ENCODE measurements around the gene MAPK14. TPM values are rescaled to one million over a fixed set of nuclear protein-coding genes. Genes with fewer than 3 reads are reported as not detected.
"Not testable (repeated sequence)": the region's sequence is repeated elsewhere in the genome, so short reads cannot be mapped to it uniquely, and the experiment has no call there.

Gene MAPK14
- polyA plus RNA-seq, 3 donors, result 50.1 to 56.3 (median 54.3) TPM

GRCh38 chr6:36115412-36115811 is 87.8 kb downstream of the MAPK14 start:
- no peak for DNase-seq (ENCODE audit: extremely low read depth in 1 of 11, low read depth in 9 of 11, low spot score in 4 of 11)

- no peak for DNase-seq (ENCODE audit: extremely low read depth in 1 of 11, low read depth in 9 of 11, low spot score in 4 of 11)
Observed at GRCh38 chr6:36116066-36116864, 88.7 kb downstream of the MAPK14 start.

GRCh38 chr6:36116943-36117342 is 89.3 kb downstream of the MAPK14 start:
- DNase-seq (ENCODE audit: extremely low read depth in 1 of 11, low read depth in 9 of 11, low spot score in 4 of 11), result no peak

- no peak for DNase-seq (ENCODE audit: extremely low read depth in 1 of 11, low read depth in 9 of 11, low spot score in 4 of 11)
Observed at GRCh38 chr6:36117658-36118549, 90.3 kb downstream of the MAPK14 start.

GRCh38 chr6:36118550-36119107 is 91.0 kb downstream of the MAPK14 start:
- DNase-seq (ENCODE audit: extremely low read depth in 1 of 11, low read depth in 9 of 11, low spot score in 4 of 11), result no peak

- DNase-seq (ENCODE audit: extremely low read depth in 1 of 11, low read depth in 9 of 11, low spot score in 4 of 11), result no peak
Observed at GRCh38 chr6:36119209-36119608, 91.6 kb downstream of the MAPK14 start.

GRCh38 chr6:36120018-36120417 is 92.4 kb downstream of the MAPK14 start:
- no peak for DNase-seq (ENCODE audit: extremely low read depth in 1 of 11, low read depth in 9 of 11, low spot score in 4 of 11)

- no peak for DNase-seq (ENCODE audit: extremely low read depth in 1 of 11, low read depth in 9 of 11, low spot score in 4 of 11)
Observed at GRCh38 chr6:36120539-36120938, 92.9 kb downstream of the MAPK14 start.

GRCh38 chr6:36120979-36121786 is 93.6 kb downstream of the MAPK14 start:
- peak in 1 of 11 donors; percentile 10 for DNase-seq (ENCODE audit: extremely low read depth in 1 of 11, low read depth in 9 of 11, low spot score in 4 of 11)

GRCh38 chr6:36121787-36122494 is 94.3 kb downstream of the MAPK14 start:
- DNase-seq (ENCODE audit: extremely low read depth in 1 of 11, low read depth in 9 of 11, low spot score in 4 of 11), result no peak

- DNase-seq (ENCODE audit: extremely low read depth in 1 of 11, low read depth in 9 of 11, low spot score in 4 of 11), result no peak
Observed at GRCh38 chr6:36122495-36123269, 95.1 kb downstream of the MAPK14 start.

GRCh38 chr6:36123270-36124139 is 95.9 kb downstream of the MAPK14 start:
- DNase-seq (ENCODE audit: extremely low read depth in 1 of 11, low read depth in 9 of 11, low spot score in 4 of 11), result peak in 8 of 11 donors; percentile 44 to 78 (median 62)

GRCh38 chr6:36124346-36124745 is 96.7 kb downstream of the MAPK14 start:
- DNase-seq (ENCODE audit: extremely low read depth in 1 of 11, low read depth in 9 of 11, low spot score in 4 of 11), result not testable (repeated sequence)

GRCh38 chr6:36124881-36125280 is 97.3 kb downstream of the MAPK14 start:
- DNase-seq (ENCODE audit: extremely low read depth in 1 of 11, low read depth in 9 of 11, low spot score in 4 of 11), result no peak

GRCh38 chr6:36125575-36125974 is 98.0 kb downstream of the MAPK14 start:
- no peak for DNase-seq (ENCODE audit: extremely low read depth in 1 of 11, low read depth in 9 of 11, low spot score in 4 of 11)

GRCh38 chr6:36126121-36126520 is 98.5 kb downstream of the MAPK14 start:
- DNase-seq (ENCODE audit: extremely low read depth in 1 of 11, low read depth in 9 of 11, low spot score in 4 of 11), result no peak

Data from renal cortex interstitium (tissue), 11 donors.